K562 (cell line): Measurements from ENCODE around the gene HORMAD1.

Experiments used
- HCFC1 ChIP-seq: IDR thresholded peaks from 2 replicates; pipeline ENCODE4 v1.6.1; 2012; ENCODE audit warnings: low read depth, low read length, improper control_type of control experiment
- ZNF263 ChIP-seq: sonication (generic); formaldehyde crosslinking; IDR thresholded peaks from 2 replicates; pipeline ENCODE4 v1.8.0; 2022; ENCODE audit warnings: mild to moderate bottlenecking, missing genetic modification reagents, borderline replicate concordance
- ZNF274 ChIP-seq: IDR thresholded peaks from 2 replicates; pipeline ENCODE4 v1.6.1; 2011; ENCODE audit warnings: low read depth, mild to moderate bottlenecking, low read length, moderate library complexity, borderline replicate concordance
- TF ChIP-seq, protein P1 (sequence below): fragments of 200-800 bp; sonication (Bioruptor generic); IDR thresholded peaks from 2 replicates; pipeline ENCODE4 v1.6.1; 2016; ENCODE audit warnings: missing genetic modification characterization, missing compliant biosample characterization

DNA sequence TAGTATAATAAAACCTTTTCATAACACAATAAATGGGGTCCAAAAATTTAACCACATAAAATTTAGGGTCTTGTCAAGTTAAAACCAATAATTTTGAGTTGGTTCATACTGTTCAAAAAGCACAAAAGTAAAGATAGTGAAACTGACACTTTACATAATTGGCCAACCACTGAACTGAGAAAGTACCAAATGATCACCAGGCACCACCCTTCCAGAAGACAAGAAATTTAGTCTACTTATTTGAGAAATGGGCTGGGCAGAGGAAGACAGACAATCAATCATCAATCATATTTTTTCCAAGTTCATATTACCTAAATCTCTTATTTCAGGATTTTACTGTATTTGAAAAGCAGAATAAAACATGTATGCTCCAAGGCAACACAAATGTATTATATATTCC is 17.3 kb downstream of the HORMAD1 start:
- TF ChIP-seq ZNF274 (no peak), ZNF263 (CRISPR knock-in tag) (no peak), HCFC1 (no peak)
- TF ChIP-seq, protein P1, sequence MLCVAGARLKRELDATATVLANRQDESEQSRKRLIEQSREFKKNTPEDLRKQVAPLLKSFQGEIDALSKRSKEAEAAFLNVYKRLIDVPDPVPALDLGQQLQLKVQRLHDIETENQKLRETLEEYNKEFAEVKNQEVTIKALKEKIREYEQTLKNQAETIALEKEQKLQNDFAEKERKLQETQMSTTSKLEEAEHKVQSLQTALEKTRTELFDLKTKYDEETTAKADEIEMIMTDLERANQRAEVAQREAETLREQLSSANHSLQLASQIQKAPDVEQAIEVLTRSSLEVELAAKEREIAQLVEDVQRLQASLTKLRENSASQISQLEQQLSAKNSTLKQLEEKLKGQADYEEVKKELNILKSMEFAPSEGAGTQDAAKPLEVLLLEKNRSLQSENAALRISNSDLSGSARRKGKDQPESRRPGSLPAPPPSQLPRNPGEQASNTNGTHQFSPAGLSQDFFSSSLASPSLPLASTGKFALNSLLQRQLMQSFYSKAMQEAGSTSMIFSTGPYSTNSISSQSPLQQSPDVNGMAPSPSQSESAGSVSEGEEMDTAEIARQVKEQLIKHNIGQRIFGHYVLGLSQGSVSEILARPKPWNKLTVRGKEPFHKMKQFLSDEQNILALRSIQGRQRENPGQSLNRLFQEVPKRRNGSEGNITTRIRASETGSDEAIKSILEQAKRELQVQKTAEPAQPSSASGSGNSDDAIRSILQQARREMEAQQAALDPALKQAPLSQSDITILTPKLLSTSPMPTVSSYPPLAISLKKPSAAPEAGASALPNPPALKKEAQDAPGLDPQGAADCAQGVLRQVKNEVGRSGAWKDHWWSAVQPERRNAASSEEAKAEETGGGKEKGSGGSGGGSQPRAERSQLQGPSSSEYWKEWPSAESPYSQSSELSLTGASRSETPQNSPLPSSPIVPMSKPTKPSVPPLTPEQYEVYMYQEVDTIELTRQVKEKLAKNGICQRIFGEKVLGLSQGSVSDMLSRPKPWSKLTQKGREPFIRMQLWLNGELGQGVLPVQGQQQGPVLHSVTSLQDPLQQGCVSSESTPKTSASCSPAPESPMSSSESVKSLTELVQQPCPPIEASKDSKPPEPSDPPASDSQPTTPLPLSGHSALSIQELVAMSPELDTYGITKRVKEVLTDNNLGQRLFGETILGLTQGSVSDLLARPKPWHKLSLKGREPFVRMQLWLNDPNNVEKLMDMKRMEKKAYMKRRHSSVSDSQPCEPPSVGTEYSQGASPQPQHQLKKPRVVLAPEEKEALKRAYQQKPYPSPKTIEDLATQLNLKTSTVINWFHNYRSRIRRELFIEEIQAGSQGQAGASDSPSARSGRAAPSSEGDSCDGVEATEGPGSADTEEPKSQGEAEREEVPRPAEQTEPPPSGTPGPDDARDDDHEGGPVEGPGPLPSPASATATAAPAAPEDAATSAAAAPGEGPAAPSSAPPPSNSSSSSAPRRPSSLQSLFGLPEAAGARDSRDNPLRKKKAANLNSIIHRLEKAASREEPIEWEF = no peak
